Aorta (tissue), 5 donors: Measurements from ENCODE around the gene INO80D. TPM values are rescaled to one million over a fixed set of nuclear protein-coding genes. Genes with fewer than 3 reads are reported as not detected.

Experiments
- ATAC-seq: fragments of 200-7000 bp; cut with Tn5 transposase; one replicate; pipeline ENCODE4 v1.9.1; 2022; ENCODE audit warnings: moderate library complexity; ENCODE audit not compliant: low FRiP score
- DNase-seq, 2 donors: peaks; one replicate each; pipeline ENCODE4 v3.0.0-alpha.2; 2020
- H3K27ac ChIP-seq, 2 donors: one replicate each; pipeline ENCODE4 v1.5.1; 2013; ENCODE audit warnings: low read length in 2 of 2, mild to moderate bottlenecking in 2 of 2, moderate library complexity in 2 of 2, control low read depth in 1 of 2, inconsistent platforms in 1 of 2, low read depth in 1 of 2
- H3K27me3 ChIP-seq, 2 donors: one replicate each; pipeline ENCODE4 v1.6.1; 2013; ENCODE audit warnings: control low read depth in 1 of 2, low read length in 1 of 2, mild to moderate bottlenecking in 1 of 2, moderate library complexity in 1 of 2; ENCODE audit not compliant: insufficient read depth in 2 of 2, control insufficient read depth in 1 of 2
- H3K36me3 ChIP-seq, 2 donors: one replicate each; pipeline ENCODE4 v1.6.1; 2013; ENCODE audit warnings: control low read depth in 1 of 2, low read length in 1 of 2, mild to moderate bottlenecking in 1 of 2; ENCODE audit not compliant: insufficient read depth in 2 of 2, control insufficient read depth in 1 of 2
- H3K4me1 ChIP-seq, 2 donors: one replicate each; pipeline ENCODE4 v1.6.1; 2013; ENCODE audit warnings: low read length in 2 of 2, control low read depth in 1 of 2, mild to moderate bottlenecking in 1 of 2, moderate library complexity in 1 of 2; ENCODE audit not compliant: insufficient read depth in 2 of 2, control insufficient read depth in 1 of 2
- H3K4me3 ChIP-seq, 2 donors: one replicate each; pipeline ENCODE4 v1.5.1; 2013; ENCODE audit warnings: low read length in 2 of 2, control low read depth in 1 of 2, mild to moderate bottlenecking in 1 of 2
- H3K9me3 ChIP-seq: one replicate; pipeline ENCODE4 v1.6.1; 2013; ENCODE audit warnings: mild to moderate bottlenecking, low read length; ENCODE audit not compliant: control insufficient read depth
- WGBS, 2 donors: extraction: QIAGEN DNeasy Blood & Tissue Kit; methylation state at CpG; one replicate each; pipeline ENCODE4 v1.1.7; 2013; 5-methylcytosine and 5-hydroxymethylcytosine counted together
- intact Hi-C, 2 donors: fragments of 100-400 bp; cut with DNase I; formaldehyde crosslinking; loops; one replicate each; pipeline versions ENCODE4 v1.14.2 to v1.15.0; 2022
- polyA plus RNA-seq, 2 donors: library from polyadenylated mRNA; stranded (reverse); fragments of 200-250 nt; gene quantifications; one replicate each; pipeline ENCODE4 v1.2.3, GENCODE V29; 2013
- total RNA-seq, 2 donors: library from RNA; stranded (reverse); fragmentation: NEBNext Ultra II Directional; extraction: Animal tissue kit (Norgen Biotek cat#: 25700); gene quantifications; one replicate each; pipeline ENCODE4 v1.2.1, GENCODE V29; 2021
- donor health status: healthy with polysubstance abuse.
- donor health status: Bipolar disorder and iron deficiency.
- donor health status: DM: no; HTN: no; CAD: no.
- donor health status: DM: no; HTN: no; CAD: no.
- donor health status: DM: yes; HTN: yes; CAD: no.

The INO80D gene
- total and polyA plus RNA-seq, 4 donors: 0.88 to 33.5 (median 15.4) TPM

GRCh38 chr2:205957452-205958154 lies 128.4 kb downstream of the INO80D start:
- Histone ChIP-seq H3K27me3 (no peaks in the 10 kb centered on the region), H3K4me3 (no peak overlapping the region), H3K9me3 (no peaks in the 10 kb centered on the region), H3K27ac (no peak overlapping the region), H3K36me3 (no peaks in the 10 kb centered on the region), H3K4me1 (no peaks in the 10 kb centered on the region)
- ATAC-seq (no peak), DNase-seq (no peak)
- 70 to 79% methylated on average over 11 of the region's 11 CpGs for WGBS, 2 donors
- intact Hi-C loops: no loop called here

DNA sequence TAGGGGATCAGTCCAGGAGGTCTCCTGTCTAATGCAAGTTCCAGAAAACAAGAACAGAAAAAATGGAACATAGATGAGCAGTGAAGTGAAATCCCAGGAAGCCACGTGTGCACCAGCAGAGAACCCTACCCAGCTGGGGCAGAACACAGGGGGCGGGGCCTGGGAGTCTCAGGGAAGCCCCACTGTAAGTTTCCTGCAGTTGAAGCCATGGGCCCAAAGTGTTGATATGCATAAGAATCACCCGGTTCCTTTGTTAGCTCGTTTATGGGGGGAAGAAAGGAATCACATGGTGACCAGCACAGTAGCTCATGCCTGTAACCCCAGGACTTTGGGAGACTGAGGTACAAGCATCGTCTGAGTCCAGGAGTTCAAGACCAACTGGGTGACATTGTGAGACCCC lies 131.3 kb downstream of the INO80D start:
- H3K4me1 ChIP-seq: no peaks in the 10 kb centered on the region
- H3K27ac ChIP-seq: no peak overlapping the region
- H3K4me3 ChIP-seq: no peak overlapping the region
- no peak for ATAC-seq
- H3K36me3 ChIP-seq: no peaks in the 10 kb centered on the region
- H3K27me3 ChIP-seq: no peaks in the 10 kb centered on the region
- intact Hi-C loops: no loop called here
- peaks cover 1% of the 10 kb centered on the region for H3K9me3 ChIP-seq
- 73 to 75% methylated on average over 5 of the region's 5 CpGs for WGBS, 2 donors
- no peak for DNase-seq

DNA sequence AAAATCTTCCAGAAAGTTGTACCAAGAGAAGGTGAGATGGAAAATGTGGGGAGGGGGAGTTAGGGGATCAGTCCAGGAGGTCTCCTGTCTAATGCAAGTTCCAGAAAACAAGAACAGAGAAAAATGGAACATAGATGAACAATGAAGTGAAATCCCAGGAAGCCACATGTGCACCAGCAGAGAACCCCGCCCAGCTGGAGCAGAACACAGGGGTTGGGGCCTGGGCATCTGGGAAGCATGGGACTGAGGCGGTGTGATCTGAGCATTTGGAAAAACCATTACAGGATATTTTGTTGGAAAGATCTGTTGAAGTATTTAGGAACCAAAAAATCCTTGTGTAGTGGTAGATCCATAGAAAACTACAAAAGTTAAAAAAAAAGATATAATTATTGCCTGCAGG lies 133.7 kb downstream of the INO80D start:
- Histone ChIP-seq H3K4me3 (no peak overlapping the region), H3K4me1 (no peaks in the 10 kb centered on the region), H3K9me3 (peaks cover 1% of the 10 kb centered on the region), H3K27ac (no peak overlapping the region), H3K36me3 (no peaks in the 10 kb centered on the region), H3K27me3 (no peaks in the 10 kb centered on the region)
- 90 to 95% methylated on average over 2 of the region's 2 CpGs for WGBS, 2 donors
- intact Hi-C loops: no loop called here
- DNase-seq (no peak), ATAC-seq (no peak)

DNA sequence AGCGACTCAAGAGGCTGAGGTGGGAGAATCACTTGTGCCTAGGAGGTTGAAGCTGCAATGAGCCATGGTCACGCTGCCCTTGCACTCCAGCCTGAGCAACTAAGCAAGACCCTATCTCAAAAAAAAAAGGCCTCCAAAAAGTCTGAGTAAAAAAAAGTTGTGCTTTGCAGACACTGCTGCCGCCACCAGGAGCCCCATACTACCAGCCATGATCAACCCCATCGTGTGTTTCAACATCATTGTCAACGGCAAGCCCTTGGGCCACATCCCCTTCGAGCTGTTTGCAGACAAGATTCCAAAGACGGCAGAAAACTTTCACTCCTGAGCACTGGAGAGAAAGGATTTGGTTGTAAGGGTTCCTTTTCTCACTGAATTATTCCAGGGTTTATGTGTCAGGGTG lies 137.1 kb downstream of the INO80D start:
- no peak overlapping the region for H3K4me3 ChIP-seq
- DNase-seq (no peak), ATAC-seq (no peak)
- H3K9me3 ChIP-seq: peaks cover 1% of the 10 kb centered on the region
- H3K27me3 ChIP-seq: no peaks in the 10 kb centered on the region
- H3K27ac ChIP-seq: no peak overlapping the region
- WGBS, 2 donors: 81 to 90% methylated on average over 7 of the region's 7 CpGs
- intact Hi-C loops: no loop called here
- no peaks in the 10 kb centered on the region for H3K4me1 ChIP-seq
- no peaks in the 10 kb centered on the region for H3K36me3 ChIP-seq

DNA sequence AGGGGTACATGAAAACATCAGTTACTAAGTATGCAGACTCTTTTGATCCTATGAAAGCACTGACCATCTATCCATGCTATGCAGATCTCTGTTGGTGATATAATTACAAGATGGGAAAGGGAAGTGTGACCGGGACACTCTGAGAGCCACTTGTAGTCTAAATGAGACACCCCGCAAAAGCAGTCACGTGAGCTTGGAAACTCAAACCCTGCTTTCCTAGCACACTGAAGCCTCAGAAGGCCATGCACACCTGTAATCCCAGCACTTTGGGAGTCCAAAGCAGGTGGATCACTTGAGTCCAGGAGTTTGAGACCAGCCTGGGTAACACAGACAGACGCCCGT lies 137.5 kb downstream of the INO80D start:
- Histone ChIP-seq H3K27ac (no peak overlapping the region), H3K36me3 (no peaks in the 10 kb centered on the region), H3K27me3 (no peaks in the 10 kb centered on the region), H3K4me1 (no peaks in the 10 kb centered on the region), H3K9me3 (peaks cover 1% of the 10 kb centered on the region), H3K4me3 (no peak overlapping the region)
- DNase-seq: no peak
- intact Hi-C loops: no loop called here
- no peak for ATAC-seq
- WGBS, 2 donors: 74 to 97% methylated on average over 5 of the region's 5 CpGs

- no peak overlapping the region for H3K27ac ChIP-seq
- H3K9me3 ChIP-seq: peaks cover 1% of the 10 kb centered on the region
- peak; percentile 76 to 87 for DNase-seq
- H3K36me3 ChIP-seq: no peaks in the 10 kb centered on the region
- ATAC-seq: peak; percentile 92
- H3K27me3 ChIP-seq: no peaks in the 10 kb centered on the region
- intact Hi-C loops: no loop called here
- no peak overlapping the region for H3K4me3 ChIP-seq
- WGBS, 2 donors: 16 to 20% methylated on average over 15 of the region's 15 CpGs
- H3K4me1 ChIP-seq: no peaks in the 10 kb centered on the region
Measured at GRCh38 chr2:205947621-205948495, 138.1 kb downstream of the INO80D start.

GRCh38 chr2:205946226-205946625 lies 139.7 kb downstream of the INO80D start:
- ATAC-seq: no peak

More at GRCh38 chr2:205946226-205946625, 139.7 kb downstream of the INO80D start:
- 81 to 90% methylated on average over 7 of the region's 7 CpGs for WGBS, 2 donors
- Histone ChIP-seq H3K4me3 (no peak overlapping the region), H3K36me3 (no peaks in the 10 kb centered on the region), H3K27ac (no peak overlapping the region), H3K4me1 (no peaks in the 10 kb centered on the region), H3K27me3 (no peaks in the 10 kb centered on the region), H3K9me3 (no peaks in the 10 kb centered on the region)
- intact Hi-C loops: no loop called here
- no peak for DNase-seq
